GM12864 (cell line): Measurements from ENCODE around the gene TSNAX.
"Not testable (repeated sequence)": the region's sequence is repeated elsewhere in the genome, so short reads cannot be mapped to it uniquely, and the experiment has no call there.

Experiments
- DNase-seq: peaks from one replicate; pipeline ENCODE4 v3.0.0-alpha.2; 2011; ENCODE audit warnings: low read depth
- H3K4me3 ChIP-seq: 2 replicates; pipeline ENCODE4 v1.5.1; 2011; ENCODE audit warnings: mild to moderate bottlenecking, low read depth, low read length, control low read depth
- CTCF ChIP-seq: IDR thresholded peaks from 2 replicates; pipeline ENCODE4 v1.5.1; 2011; ENCODE audit warnings: low read depth, mild to moderate bottlenecking, moderate library complexity, low read length, control low read depth, inconsistent platforms; ENCODE audit errors: missing control alignments

TSNAX gene

DNA sequence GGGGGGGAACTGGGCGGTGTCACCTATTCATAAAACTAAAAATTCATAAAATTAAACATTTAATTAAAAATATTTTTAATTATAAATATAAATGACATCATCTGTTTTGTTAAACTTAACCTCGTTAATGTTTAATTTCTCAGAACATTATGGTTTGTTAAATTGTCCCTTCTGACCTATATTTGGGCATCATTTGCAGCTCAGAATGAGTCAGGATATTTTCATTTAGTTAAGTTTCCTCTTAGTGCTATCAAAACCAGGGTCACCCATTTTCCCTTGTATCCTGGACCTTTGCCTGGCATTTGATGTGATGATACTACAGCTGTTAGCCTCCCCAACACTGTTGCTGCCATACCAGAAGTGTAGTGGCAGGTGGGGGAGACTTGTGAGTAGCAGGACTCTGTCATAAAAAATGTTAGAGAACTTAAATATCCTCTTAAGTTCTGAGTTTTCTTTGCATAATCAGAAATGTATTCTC lies 30.3 kb downstream of the TSNAX start:
- TF ChIP-seq CTCF = no peak
- DNase-seq = no peak
- no peak overlapping the region for H3K4me3 ChIP-seq

DNA sequence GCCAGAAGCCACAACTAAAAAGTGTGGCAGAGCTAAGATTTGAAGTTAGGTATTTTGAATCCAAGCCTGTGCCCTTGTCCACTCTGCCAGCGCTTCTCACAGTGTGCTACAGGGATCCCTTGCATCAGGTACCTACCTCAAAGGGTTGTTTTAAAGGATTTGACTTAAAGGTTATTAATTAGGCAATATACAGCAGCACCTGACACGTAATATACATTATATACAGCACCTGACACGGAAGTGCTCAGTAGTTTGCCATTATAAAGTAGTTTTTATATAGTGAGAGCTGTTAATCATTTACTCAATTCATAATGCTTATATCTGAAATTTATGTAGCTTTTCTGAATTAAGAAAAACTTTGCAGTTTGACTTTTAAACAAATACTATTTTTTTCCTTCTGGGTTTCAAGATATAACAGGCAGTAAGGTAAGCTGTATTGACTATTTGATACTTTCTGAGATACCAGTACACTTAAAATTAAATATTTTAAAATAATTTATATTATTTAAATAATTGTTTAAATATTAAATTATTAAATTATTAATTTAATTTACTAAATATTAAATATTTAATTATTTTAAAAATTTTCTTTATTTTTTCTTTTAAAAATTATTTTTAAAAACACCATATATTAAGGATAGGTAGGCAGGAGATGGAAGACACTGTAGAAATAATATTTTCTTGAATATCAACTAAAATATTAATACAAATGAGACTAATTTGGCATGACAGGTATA lies 33.3 kb downstream of the TSNAX start:
- H3K4me3 ChIP-seq = no peak overlapping the region
- TF ChIP-seq CTCF = no peak
- DNase-seq = no peak

- no peak for TF ChIP-seq CTCF
- H3K4me3 ChIP-seq = no peak overlapping the region
- no peak for DNase-seq
These were observed 34.8 kb downstream of the TSNAX start for GRCh38 chr1:231563247-231563646.

- no peak overlapping the region for H3K4me3 ChIP-seq
- TF ChIP-seq CTCF = no peak
- no peak for DNase-seq
These were observed 35.9 kb downstream of the TSNAX start for GRCh38 chr1:231564373-231564772.

GRCh38 chr1:231566496-231566895 lies 38.0 kb downstream of the TSNAX start:
- H3K4me3 ChIP-seq = no peak overlapping the region
- DNase-seq = no peak
- no peak for TF ChIP-seq CTCF

- not testable (repeated sequence) for DNase-seq, H3K4me3 ChIP-seq
These were observed 41.8 kb downstream of the TSNAX start for GRCh38 chr1:231570262-231570661.

GRCh38 chr1:231571904-231572303 lies 43.4 kb downstream of the TSNAX start:
- no peak overlapping the region for H3K4me3 ChIP-seq
- no peak for DNase-seq
- no peak for TF ChIP-seq CTCF

GRCh38 chr1:231575472-231575871 lies 47.0 kb downstream of the TSNAX start:
- DNase-seq = no peak
- H3K4me3 ChIP-seq = no peak overlapping the region
- TF ChIP-seq CTCF = no peak
